Measurements from ENCODE around the gene NRAP.

- no peak for TF ChIP-seq EZH2 (IDR thresholded peaks at IDR 0.05; ENCODE audit: borderline replicate concordance, low read depth, low read length, severe bottlenecking)
- no peak for TF ChIP-seq CTCF (IDR thresholded peaks at IDR 0.05; ENCODE audit: borderline replicate concordance, extremely low read depth, low read length, poor library complexity, severe bottlenecking)
Measured at GRCh38 chr10:113663142-113663541, 699 bp downstream of the NRAP start.

All from DND-41 (cell line).